DOHH2 (cell line): ENCODE data around the gene C1orf185.
"Not testable (repeated sequence)": the region's sequence is repeated elsewhere in the genome, so short reads cannot be mapped to it uniquely, and the experiment has no call there.

Experiments used
- CTCF ChIP-seq: fragments of 200-600 bp; sonication (generic); IDR thresholded peaks from one replicate; pipeline ENCODE4 v1.5.1; 2014; ENCODE audit warnings: antibody characterized with exemption, mild to moderate bottlenecking, low read depth, low read length; ENCODE audit not compliant: poor library complexity, severe bottlenecking
- EZH2phosphoT487 ChIP-seq: fragments of 200-600 bp; sonication (generic); IDR thresholded peaks from 2 replicates; pipeline ENCODE4 v1.6.1; 2017; ENCODE audit warnings: borderline replicate concordance, mild to moderate bottlenecking, antibody characterized with exemption, low read length, moderate library complexity, mixed read lengths

- not testable (repeated sequence) for TF ChIP-seq CTCF, EZH2phosphoT487
Measured at GRCh38 chr1:51127152-51127551, 25.1 kb downstream of the C1orf185 start.
